OCI-LY3 (cell line): ENCODE results near the gene ACSM5.
"Not testable (repeated sequence)": the region's sequence is repeated elsewhere in the genome, so short reads cannot be mapped to it uniquely, and the experiment has no call there.

Experiments
- H2AFZ ChIP-seq: fragments of 200-600, 300-600 bp; shearing (Covaris generic); 2 replicates; pipeline ENCODE4 v1.6.0; 2014; ENCODE audit warnings: antibody characterized with exemption, low read depth, low read length
- H3K27ac ChIP-seq: fragments of 200-600, 300-600 bp; sonication (generic); 2 replicates; pipeline ENCODE4 v1.5.1; 2014; ENCODE audit warnings: mild to moderate bottlenecking, low read length, moderate library complexity, mixed read lengths
- H3K27me3 ChIP-seq: fragments of 200-600, 300-600 bp; sonication (generic); 2 replicates; pipeline ENCODE4 v1.6.1; 2014; ENCODE audit warnings: low read depth, low read length, mixed read lengths
- H3K36me3 ChIP-seq: fragments of 200-600, 300-600 bp; sonication (generic); replicated peaks from 2 replicates; pipeline ENCODE3; 2014; ENCODE audit warnings: low read depth, low read length, mixed read lengths
- H3K4me1 ChIP-seq: fragments of 300-600, 200-600 bp; sonication (generic); 2 replicates; pipeline ENCODE4 v1.6.1; 2014; ENCODE audit warnings: low read length, mixed read lengths
- H3K4me2 ChIP-seq: fragments of 200-600, 300-600 bp; sonication (generic); 2 replicates; pipeline ENCODE4 v1.6.1; 2014; ENCODE audit warnings: low read length, mixed read lengths
- H3K4me3 ChIP-seq: fragments of 300-600, 200-600 bp; sonication (generic); 2 replicates; pipeline ENCODE4 v1.5.1; 2014; ENCODE audit warnings: antibody characterized with exemption, mild to moderate bottlenecking, low read length, moderate library complexity
- H3K79me2 ChIP-seq: fragments of 300-600, 200-600 bp; shearing (Covaris generic); 2 replicates; pipeline ENCODE4 v1.6.1; 2014; ENCODE audit warnings: mild to moderate bottlenecking, low read length, mixed read lengths
- H3K9ac ChIP-seq: fragments of 300-600, 200-600 bp; shearing (Covaris generic); 2 replicates; pipeline ENCODE4 v1.6.0; 2014; ENCODE audit warnings: mild to moderate bottlenecking, low read length, moderate library complexity
- H3K9me3 ChIP-seq: fragments of 200-600, 300-600 bp; shearing (Covaris generic); 2 replicates; pipeline ENCODE4 v1.6.1; 2014; ENCODE audit warnings: low read length, mixed read lengths; ENCODE audit not compliant: insufficient read depth
- H4K20me1 ChIP-seq: fragments of 200-600, 300-600 bp; sonication (generic); 2 replicates; pipeline ENCODE4 v1.6.1; 2016; ENCODE audit warnings: low read length, mixed read lengths; ENCODE audit not compliant: insufficient read depth
- CTCF ChIP-seq: fragments of 200-600, 300-600 bp; sonication (generic); IDR thresholded peaks from 2 replicates; pipeline ENCODE4 v1.5.1; 2014; ENCODE audit warnings: antibody characterized with exemption, low read length, low read depth
- EZH2phosphoT487 ChIP-seq: fragments of 200-600 bp; shearing (Covaris generic); IDR thresholded peaks from 2 replicates; pipeline ENCODE4 v1.6.1; 2018; ENCODE audit warnings: antibody characterized with exemption, mixed run types, low read depth

Gene ACSM5

GRCh38 chr16:20470732-20471131 is 61.4 kb downstream of the ACSM5 start:
- not testable (repeated sequence) for H3K27me3 ChIP-seq, H3K36me3 ChIP-seq, H3K4me2 ChIP-seq, H3K4me1 ChIP-seq, H3K9ac ChIP-seq, H3K27ac ChIP-seq, H3K79me2 ChIP-seq, H3K4me3 ChIP-seq, H4K20me1 ChIP-seq, H3K9me3 ChIP-seq, H2AFZ ChIP-seq

- H4K20me1 ChIP-seq, H3K4me3 ChIP-seq, H3K27me3 ChIP-seq, H3K36me3 ChIP-seq, H3K79me2 ChIP-seq, H3K9me3 ChIP-seq, H3K4me2 ChIP-seq, H2AFZ ChIP-seq, H3K4me1 ChIP-seq, H3K9ac ChIP-seq, H3K27ac ChIP-seq: not testable (repeated sequence)
Measured at GRCh38 chr16:20477188-20477744, 67.9 kb downstream of the ACSM5 start.

- not testable (repeated sequence) for H3K4me1 ChIP-seq, H3K9ac ChIP-seq, H3K4me2 ChIP-seq, H3K4me3 ChIP-seq, H4K20me1 ChIP-seq, H3K79me2 ChIP-seq, H3K27ac ChIP-seq, H3K9me3 ChIP-seq, H3K36me3 ChIP-seq, H2AFZ ChIP-seq
- H3K27me3 ChIP-seq: peaks cover 14% of the 10 kb centered on the region; the same call in 1 of the 2 replicates
Measured at GRCh38 chr16:20483989-20484388, 74.7 kb downstream of the ACSM5 start.

- Histone ChIP-seq H3K27me3 (peaks cover 14% of the 10 kb centered on the region; the same call in 1 of the 2 replicates), H3K4me1 (no peaks in the 10 kb centered on the region), H3K79me2 (no peaks in the 10 kb centered on the region), H3K9ac (no peak overlapping the region), H3K9me3 (no peaks in the 10 kb centered on the region), H3K36me3 (no peaks in the 10 kb centered on the region), H4K20me1 (no peaks in the 10 kb centered on the region), H2AFZ (no peak overlapping the region), H3K4me3 (no peak overlapping the region), H3K27ac (no peak overlapping the region), H3K4me2 (no peak overlapping the region)
- TF ChIP-seq EZH2phosphoT487: no peak
- no peak for TF ChIP-seq CTCF
Measured at GRCh38 chr16:20484726-20485125, 75.4 kb downstream of the ACSM5 start.

GRCh38 chr16:20485408-20485807 is 76.1 kb downstream of the ACSM5 start:
- TF ChIP-seq EZH2phosphoT487 (no peak), CTCF (no peak)

More at GRCh38 chr16:20485408-20485807, 76.1 kb downstream of the ACSM5 start:
- Histone ChIP-seq H3K9ac (no peak overlapping the region), H4K20me1 (no peaks in the 10 kb centered on the region), H3K27me3 (peaks cover 14% of the 10 kb centered on the region; the same call in 1 of the 2 replicates), H2AFZ (no peak overlapping the region), H3K4me2 (no peak overlapping the region), H3K4me1 (no peaks in the 10 kb centered on the region), H3K9me3 (no peaks in the 10 kb centered on the region), H3K36me3 (no peaks in the 10 kb centered on the region), H3K27ac (no peak overlapping the region), H3K79me2 (no peaks in the 10 kb centered on the region), H3K4me3 (no peak overlapping the region)
